Colonic mucosa (tissue), 4 donors: Measurements from ENCODE around the gene TXK. TPM values are rescaled to one million over a fixed set of nuclear protein-coding genes. Genes with fewer than 3 reads are reported as not detected.

Experiments
- DNase-seq: peaks from one replicate; pipeline ENCODE4 v3.0.0-alpha.2; 2020
- H3K27ac ChIP-seq: fragments of 200-600 bp; one replicate; pipeline ENCODE4 v1.8.0; 2021
- H3K27me3 ChIP-seq: fragments of 200-600 bp; one replicate; pipeline ENCODE4 v1.8.0; 2021
- H3K36me3 ChIP-seq: fragments of 200-600 bp; one replicate; pipeline ENCODE4 v1.8.0; 2021
- H3K4me1 ChIP-seq: fragments of 200-600 bp; one replicate; pipeline ENCODE4 v1.8.0; 2021; ENCODE audit warnings: mild to moderate bottlenecking
- H3K4me3 ChIP-seq: fragments of 200-600 bp; one replicate; pipeline ENCODE4 v1.8.0; 2021
- H3K9ac ChIP-seq, 2 donors: one replicate each; pipeline ENCODE4 v1.7.0; 2013; ENCODE audit warnings: control low read depth in 2 of 2, low read depth in 2 of 2, low read length in 2 of 2
- H3K9me3 ChIP-seq: fragments of 200-600 bp; one replicate; pipeline ENCODE4 v1.8.0; 2021
- intact Hi-C: fragments of 100-400 bp; cut with DNase I; formaldehyde crosslinking; loops from one replicate; pipeline ENCODE4 v1.14.1; 2022
- total RNA-seq, 2 donors: library from RNA; stranded (reverse); fragmentation: NEBNext Ultra II Directional in 1 of 2; extraction: Animal tissue kit (Norgen Biotek cat#: 25700) in 1 of 2; gene quantifications; one replicate each; pipeline ENCODE4 v1.2.1, GENCODE V29; 2021
- TF ChIP-seq, protein P1 (sequence below): fragments of 200-600 bp; IDR thresholded peaks from one replicate; pipeline ENCODE4 v1.8.0; 2022; ENCODE audit warnings: antibody characterized with exemption, mild to moderate bottlenecking
- donor health status: healthy.
- donor health status: DM: no; HTN: no; CAD: no.
- donor health status: DM: no; HTN: no; CAD: no.

The TXK gene
- total RNA-seq, 2 donors from 2014 or later = 0.57 to 0.72 TPM

DNA sequence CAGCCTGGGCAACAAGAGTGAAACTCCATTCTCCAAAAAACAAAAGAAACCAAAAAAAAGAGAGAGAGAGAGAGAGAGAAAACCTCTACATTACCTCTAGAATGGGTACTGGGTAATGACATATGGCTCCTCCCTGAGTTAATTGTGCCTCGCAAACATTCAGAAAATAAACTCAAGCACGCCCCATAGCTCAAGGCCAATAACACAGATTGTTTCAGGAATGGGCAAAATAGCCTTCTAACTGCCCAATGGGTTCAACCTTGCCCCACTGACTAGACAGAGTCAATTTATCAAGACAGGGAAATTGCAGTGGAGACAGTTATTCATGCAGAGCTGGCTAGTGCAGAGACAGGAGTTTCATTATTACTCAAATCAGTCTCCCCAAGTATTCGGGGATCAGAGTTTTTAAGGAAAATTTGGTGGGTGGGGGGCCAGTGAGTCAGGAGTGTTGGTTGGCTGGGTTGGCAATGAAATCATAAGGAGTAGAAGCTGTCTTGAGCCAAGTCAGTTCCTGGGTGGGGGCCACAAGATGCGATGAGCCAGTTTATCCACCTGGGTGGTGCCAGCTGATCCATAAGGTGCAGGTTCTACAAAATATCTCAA is 92.4 kb downstream of the TXK start:
- Histone ChIP-seq H3K27me3 (no peaks in the 10 kb centered on the region), H3K9ac (no peak overlapping the region), H3K4me3 (no peak overlapping the region), H3K9me3 (no peaks in the 10 kb centered on the region), H3K4me1 (no peaks in the 10 kb centered on the region), H3K27ac (no peak overlapping the region), H3K36me3 (no peaks in the 10 kb centered on the region)
- no peak for DNase-seq
- intact Hi-C loops = no loop called here
- TF ChIP-seq, protein P1, sequence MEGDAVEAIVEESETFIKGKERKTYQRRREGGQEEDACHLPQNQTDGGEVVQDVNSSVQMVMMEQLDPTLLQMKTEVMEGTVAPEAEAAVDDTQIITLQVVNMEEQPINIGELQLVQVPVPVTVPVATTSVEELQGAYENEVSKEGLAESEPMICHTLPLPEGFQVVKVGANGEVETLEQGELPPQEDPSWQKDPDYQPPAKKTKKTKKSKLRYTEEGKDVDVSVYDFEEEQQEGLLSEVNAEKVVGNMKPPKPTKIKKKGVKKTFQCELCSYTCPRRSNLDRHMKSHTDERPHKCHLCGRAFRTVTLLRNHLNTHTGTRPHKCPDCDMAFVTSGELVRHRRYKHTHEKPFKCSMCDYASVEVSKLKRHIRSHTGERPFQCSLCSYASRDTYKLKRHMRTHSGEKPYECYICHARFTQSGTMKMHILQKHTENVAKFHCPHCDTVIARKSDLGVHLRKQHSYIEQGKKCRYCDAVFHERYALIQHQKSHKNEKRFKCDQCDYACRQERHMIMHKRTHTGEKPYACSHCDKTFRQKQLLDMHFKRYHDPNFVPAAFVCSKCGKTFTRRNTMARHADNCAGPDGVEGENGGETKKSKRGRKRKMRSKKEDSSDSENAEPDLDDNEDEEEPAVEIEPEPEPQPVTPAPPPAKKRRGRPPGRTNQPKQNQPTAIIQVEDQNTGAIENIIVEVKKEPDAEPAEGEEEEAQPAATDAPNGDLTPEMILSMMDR = no peak

DNA sequence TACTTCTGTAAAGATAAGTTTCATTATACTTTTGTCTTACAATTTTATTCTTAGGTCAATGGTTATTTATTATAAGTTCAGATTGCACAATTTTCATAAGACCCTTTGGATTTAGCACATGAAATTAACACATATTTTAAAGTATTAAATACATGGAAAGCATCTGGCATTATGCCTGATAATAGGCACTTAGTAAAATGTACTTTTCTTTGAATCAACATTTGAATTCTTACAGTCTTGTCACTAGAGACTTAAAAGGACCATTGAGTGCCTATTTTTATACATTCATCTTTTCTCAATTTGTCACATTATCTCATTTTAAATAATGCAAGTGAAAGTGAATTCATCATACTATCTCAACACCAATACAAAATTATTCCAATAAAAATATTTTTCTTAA is 94.5 kb downstream of the TXK start:
- no peaks in the 10 kb centered on the region for H3K36me3 ChIP-seq
- no peak for DNase-seq
- intact Hi-C loops = no loop called here

DNA sequence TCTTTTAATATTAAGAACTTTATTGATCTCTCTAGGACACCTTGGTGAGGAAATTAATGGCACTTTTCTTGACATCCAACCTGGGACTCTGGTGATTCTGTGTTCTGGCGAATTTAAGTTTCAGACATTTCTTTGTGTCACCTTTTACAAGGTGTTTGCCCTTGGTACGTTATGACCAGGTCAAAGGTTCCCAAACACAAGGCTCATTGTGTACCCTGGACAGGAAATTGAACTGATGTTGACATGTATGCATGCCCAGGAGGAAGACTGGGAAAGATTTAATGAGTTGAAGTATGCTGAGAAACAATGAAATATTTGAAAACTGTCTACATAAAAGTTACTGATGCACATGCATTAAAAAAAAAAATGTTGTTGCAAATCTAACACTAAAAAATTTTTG is 95.4 kb downstream of the TXK start:
- no peak for DNase-seq
- TF ChIP-seq, protein P1 = no peak
- Histone ChIP-seq H3K36me3 (no peaks in the 10 kb centered on the region), H3K4me3 (no peak overlapping the region), H3K9me3 (no peaks in the 10 kb centered on the region), H3K27ac (no peak overlapping the region), H3K9ac (no peak overlapping the region), H3K27me3 (no peaks in the 10 kb centered on the region), H3K4me1 (no peaks in the 10 kb centered on the region)
- intact Hi-C loops = no loop called here

More for the DNA sequence above, 94.5 kb downstream of the TXK start:
- H3K27me3 ChIP-seq = no peaks in the 10 kb centered on the region
- H3K4me3 ChIP-seq = no peak overlapping the region
- H3K27ac ChIP-seq = no peak overlapping the region
- TF ChIP-seq, protein P1 = no peak
- no peaks in the 10 kb centered on the region for H3K4me1 ChIP-seq
- no peaks in the 10 kb centered on the region for H3K9me3 ChIP-seq
- no peak overlapping the region for H3K9ac ChIP-seq

DNA sequence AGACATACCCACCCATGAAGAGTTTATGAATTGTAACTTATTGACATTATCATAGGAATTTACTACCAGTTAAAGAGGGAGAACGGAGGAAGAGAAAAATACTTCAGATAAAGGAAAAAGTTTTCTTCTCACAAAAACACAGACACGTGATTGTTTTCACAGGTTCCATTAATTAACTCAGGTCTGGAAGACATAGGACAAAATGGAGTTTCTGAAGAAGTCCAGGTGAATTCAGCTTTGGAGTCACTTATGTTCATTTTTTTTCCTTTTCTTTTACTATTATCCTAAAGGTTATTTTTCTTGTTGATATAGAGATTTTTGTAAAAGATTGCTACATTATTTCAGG is 97.0 kb downstream of the TXK start:
- Histone ChIP-seq H3K27ac (no peak overlapping the region), H3K9ac (no peak overlapping the region), H3K4me3 (no peak overlapping the region), H3K4me1 (no peaks in the 10 kb centered on the region), H3K9me3 (no peaks in the 10 kb centered on the region), H3K27me3 (no peaks in the 10 kb centered on the region), H3K36me3 (no peaks in the 10 kb centered on the region)
- TF ChIP-seq, protein P1 = no peak
- DNase-seq = no peak
- intact Hi-C loops = no loop called here

DNA sequence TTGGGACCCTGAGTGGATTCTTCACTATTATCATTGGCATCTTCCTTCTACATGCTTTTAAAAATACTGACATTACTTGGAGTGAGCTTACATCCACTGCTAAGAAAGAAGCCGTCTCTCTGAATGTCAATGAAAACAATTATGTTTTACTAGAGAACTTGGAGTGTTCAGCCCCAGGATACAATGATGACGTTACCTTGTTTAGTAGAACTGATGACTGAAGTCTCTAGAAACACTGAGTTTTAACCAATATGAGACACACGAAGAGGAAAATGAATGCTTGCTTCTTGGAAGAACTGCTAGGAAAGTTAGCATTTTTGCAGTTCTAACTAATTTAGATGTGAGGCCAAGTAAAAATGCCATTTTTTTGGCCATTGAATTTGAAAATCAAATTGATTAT is 98.1 kb downstream of the TXK start:
- Histone ChIP-seq H3K9me3 (no peaks in the 10 kb centered on the region), H3K4me3 (no peak overlapping the region), H3K9ac (no peak overlapping the region), H3K27ac (no peak overlapping the region), H3K4me1 (no peaks in the 10 kb centered on the region), H3K36me3 (no peaks in the 10 kb centered on the region), H3K27me3 (no peaks in the 10 kb centered on the region)
- intact Hi-C loops = no loop called here
- DNase-seq = no peak
- TF ChIP-seq, protein P1 = no peak
